A549 (cell line): ENCODE measurements around the gene HS3ST5. TPM values are rescaled to one million over a fixed set of nuclear protein-coding genes. Genes with fewer than 3 reads are reported as not detected.

Experiments
- ATAC-seq, 2 experiments: fragments of 200-7000 bp in 1 of 2; fragments of >200 bp in 1 of 2; cut with Nextera tagmentation in 1 of 2; cut with Tn5 transposase in 1 of 2; 3 replicates each; pipeline versions ENCODE4 v1.8.0 to v1.9.1; 2018 to 2020; ENCODE audit warnings: mild to moderate bottlenecking in 1 of 2, moderate library complexity in 1 of 2
- CTCF ChIA-PET: fragments of 300-600 bp; sonication (Branson Sonifier 250); formaldehyde crosslinking; extraction: SDS; loops from one replicate; lab custom pipeline; 2021; ENCODE audit warnings: antibody characterized with exemption, inconsistent platforms; lab: Yijun Ruan, JAX
- POLR2A ChIA-PET: fragments of 350-600 bp; formaldehyde crosslinking; extraction: SDS; loops from one replicate; lab custom pipeline; 2021; ENCODE audit warnings: antibody characterized with exemption, inconsistent platforms; lab: Yijun Ruan, JAX
- DNase-seq, 2 experiments: peaks; one replicate each; pipeline versions ENCODE4 v3.0.0 to v3.0.0-alpha.2; 2011 to 2016; ENCODE audit warnings: low read depth in 1 of 2, low spot score in 1 of 2
- FAIRE-seq: peaks from 2 replicates; lab custom pipeline; 2011; peaks lifted over from hg19 to GRCh38; lab: Jason Lieb, UNC
- H3K27ac ChIP-seq, 2 experiments: fragments of >200 bp; sonication (Bioruptor Twin); formaldehyde crosslinking; 3 replicates each; pipeline ENCODE4 v1.5.1; 2016 to 2017
- H3K4me1 ChIP-seq: fragments of >200 bp; sonication (Bioruptor Twin); formaldehyde crosslinking; 3 replicates; pipeline ENCODE4 v1.6.1; 2016
- H3K4me2 ChIP-seq: fragments of >200 bp; sonication (Bioruptor Twin); formaldehyde crosslinking; 3 replicates; pipeline ENCODE4 v1.6.1; 2016
- H3K4me3 ChIP-seq: fragments of >200 bp; sonication (Bioruptor Twin); formaldehyde crosslinking; 3 replicates; pipeline ENCODE4 v1.5.1; 2016
- H3K9me3 ChIP-seq: fragments of >200 bp; sonication (Bioruptor Twin); formaldehyde crosslinking; 3 replicates; pipeline ENCODE4 v1.6.1; 2016
- CBX2 ChIP-seq: fragments of 200-600 bp; sonication (generic); IDR thresholded peaks from 2 replicates; pipeline ENCODE4 v1.6.1; 2016; ENCODE audit warnings: low read depth, mild to moderate bottlenecking, borderline replicate concordance
- CHD2 ChIP-seq: fragments of 150-350 bp; IDR thresholded peaks from 2 replicates; pipeline ENCODE4 v1.6.1; 2014; ENCODE audit warnings: low read length; ENCODE audit not compliant: partially characterized antibody
- ESRRA ChIP-seq: fragments of 150-350 bp; IDR thresholded peaks from 2 replicates; pipeline ENCODE4 v1.6.1; 2014; ENCODE audit warnings: mild to moderate bottlenecking, low read length, borderline replicate concordance
- FOSL2 ChIP-seq, 2 experiments: fragments of 450-650 bp in 1 of 2; fragments of >200 bp in 1 of 2; sonication (Bioruptor Twin) in 1 of 2; formaldehyde crosslinking; IDR thresholded peaks; 2 replicates each; pipeline versions ENCODE4 v1.5.0 to v1.6.1; 2016 to 2020; ENCODE audit warnings: mild to moderate bottlenecking in 1 of 2, moderate library complexity in 1 of 2
- FOXS1 ChIP-seq: fragments of 250-450 bp; sonication (Bioruptor Pico); IDR thresholded peaks from 2 replicates; pipeline ENCODE4 v1.5.0; 2020; ENCODE audit warnings: mild to moderate bottlenecking, moderate library complexity
- GATA3 ChIP-seq: IDR thresholded peaks from 2 replicates; pipeline ENCODE4 v1.6.1; 2012; ENCODE audit warnings: borderline replicate concordance
- HDAC2 ChIP-seq: fragments of 200-600 bp; sonication (generic); IDR thresholded peaks from 2 replicates; pipeline ENCODE4 v1.6.1; 2016
- HOXB13 ChIP-seq: fragments of 250-450 bp; sonication (Bioruptor Pico); IDR thresholded peaks from 2 replicates; pipeline ENCODE4 v1.5.0; 2020; ENCODE audit warnings: low read depth, mild to moderate bottlenecking, moderate library complexity
- HOXB5 ChIP-seq: fragments of 250-450 bp; sonication (Bioruptor Pico); IDR thresholded peaks from 2 replicates; pipeline ENCODE4 v1.5.0; 2020; ENCODE audit warnings: mild to moderate bottlenecking, moderate library complexity
- NPAS2 ChIP-seq: fragments of 250-450 bp; sonication (Bioruptor Pico); IDR thresholded peaks from 2 replicates; pipeline ENCODE4 v1.8.0; 2022; ENCODE audit warnings: mild to moderate bottlenecking, moderate library complexity, borderline replicate concordance
- NR3C1 ChIP-seq: fragments of >200 bp; sonication (Bioruptor Twin); formaldehyde crosslinking; IDR thresholded peaks from 3 replicates; pipeline ENCODE4 v1.6.1; 2017
- RCOR1 ChIP-seq: fragments of 150-350 bp; IDR thresholded peaks from 2 replicates; pipeline ENCODE4 v1.6.1; 2014; ENCODE audit warnings: antibody characterized with exemption, low read length, low read depth
- SREBF2 ChIP-seq: fragments of 450-650 bp; IDR thresholded peaks from 2 replicates; pipeline ENCODE4 v1.6.1; 2014; ENCODE audit warnings: mild to moderate bottlenecking, moderate library complexity
- WGBS: methylation state at CpG from one replicate; pipeline ENCODE4 v1.1.6; 2017; ENCODE audit errors: missing lambda C conversion rate; 5-methylcytosine and 5-hydroxymethylcytosine counted together
- polyA plus RNA-seq, 4 experiments: library from polyadenylated mRNA; depleted of rRNA in 3 of 4; stranded (reverse); fragments of >200 nt; fragmentation: RNase III in 1 of 4; extraction: RNeasy Plus Mini Kit Qiagen cat#74134 plus additional on column Dnase treatment in 1 of 4; gene quantifications; 2 replicates in 3 of 4; 3 replicates in 1 of 4; pipeline ENCODE4 v1.2.3, GENCODE V29; 2011 to 2017
- TF ChIP-seq, protein P1 (sequence below): fragments of 200-600 bp; sonication (generic); IDR thresholded peaks from 2 replicates; pipeline ENCODE4 v1.6.1; 2016; ENCODE audit warnings: antibody characterized with exemption, mild to moderate bottlenecking, moderate library complexity
- TF ChIP-seq, protein P2 (sequence below): fragments of 450-650 bp; IDR thresholded peaks from 2 replicates; pipeline ENCODE4 v1.6.1; 2014; ENCODE audit warnings: antibody characterized with exemption
- TF ChIP-seq, protein P3 (sequence below): fragments of >200 bp; sonication (Bioruptor Twin); formaldehyde crosslinking; IDR thresholded peaks from 3 replicates; pipeline ENCODE4 v1.5.1; 2016

Gene HS3ST5
- polyA plus RNA-seq, 2 of the 4 experiments (the other 2 are of a cell fraction): not detected

DNA sequence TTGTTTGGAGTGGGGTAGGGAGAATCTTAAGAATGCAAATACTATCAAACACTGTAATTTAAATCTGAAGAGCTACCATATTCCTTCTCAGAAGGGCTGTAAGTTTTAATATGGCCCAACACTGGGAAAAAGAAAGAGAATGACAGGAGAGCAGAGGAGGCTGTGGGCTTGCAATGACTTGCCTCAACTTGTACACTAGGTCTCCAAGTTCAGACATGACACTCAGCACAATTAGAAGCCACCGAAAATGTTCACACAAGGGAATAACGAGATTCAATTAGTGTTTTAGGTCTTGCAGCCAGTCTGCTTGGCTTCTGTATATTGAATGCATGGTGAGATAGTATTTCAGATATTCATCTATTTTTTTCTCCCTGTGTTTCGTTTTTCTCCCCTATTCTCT lies 89.4 kb downstream of the HS3ST5 start (continued):
- no peak for TF ChIP-seq CBX2
- TF ChIP-seq GATA3: no peak
- TF ChIP-seq NPAS2 (CRISPR knock-in tag): no peak
- TF ChIP-seq FOSL2 (IDR thresholded peaks at IDR 0.05): no peak
- no peak for TF ChIP-seq FOSL2 (CRISPR knock-in tag; IDR thresholded peaks at IDR 0.05)

DNA sequence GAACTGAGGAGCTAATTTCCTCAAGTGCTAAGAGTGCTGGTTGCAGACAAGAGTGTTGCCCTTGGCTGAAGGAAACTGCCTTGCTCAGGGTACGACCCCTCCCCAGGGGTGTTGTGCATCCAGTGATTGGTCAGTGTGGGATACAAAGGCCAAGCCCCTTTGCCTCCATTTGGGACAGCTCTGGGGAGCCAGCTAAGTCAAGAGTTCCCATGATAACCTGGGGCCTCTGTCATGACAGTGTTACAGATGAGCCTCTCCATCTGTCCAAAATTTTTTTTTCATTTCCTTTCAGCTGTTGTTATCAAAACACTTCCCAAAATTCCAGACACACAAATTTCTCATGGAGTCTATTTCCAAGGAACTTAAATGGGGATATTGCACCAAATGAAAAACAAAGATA lies 93.3 kb downstream of the HS3ST5 start:
- Histone ChIP-seq H3K4me3 (no peak overlapping the region), H3K9me3 (no peaks in the 10 kb centered on the region), H3K4me2 (no peak overlapping the region), H3K4me1 (no peaks in the 10 kb centered on the region), H3K27ac (no peak overlapping the region)
- ATAC-seq: no peak
- FAIRE-seq: no peak
- POLR2A ChIA-PET: no interaction called here
- TF ChIP-seq RCOR1 (no peak), CBX2 (no peak)
- CTCF ChIA-PET: no interaction called here
- no CpG with 5 or more reads among the region's 1 CpG for WGBS
- no peak for DNase-seq

GRCh38 chr6:114247101-114247500 lies 95.7 kb downstream of the HS3ST5 start:
- Histone ChIP-seq H3K9me3 (no peaks in the 10 kb centered on the region), H3K4me1 (no peaks in the 10 kb centered on the region), H3K4me2 (no peak overlapping the region), H3K27ac (no peak overlapping the region), H3K4me3 (no peak overlapping the region)
- FAIRE-seq (no peak), DNase-seq (no peak), ATAC-seq (no peak)
- POLR2A ChIA-PET: no interaction called here
- CTCF ChIA-PET: no interaction called here
- 4% methylated on average over 2 of the region's 2 CpGs for WGBS
- TF ChIP-seq HOXB13: no peak
- TF ChIP-seq, all 56 proteins: peak for 0

DNA sequence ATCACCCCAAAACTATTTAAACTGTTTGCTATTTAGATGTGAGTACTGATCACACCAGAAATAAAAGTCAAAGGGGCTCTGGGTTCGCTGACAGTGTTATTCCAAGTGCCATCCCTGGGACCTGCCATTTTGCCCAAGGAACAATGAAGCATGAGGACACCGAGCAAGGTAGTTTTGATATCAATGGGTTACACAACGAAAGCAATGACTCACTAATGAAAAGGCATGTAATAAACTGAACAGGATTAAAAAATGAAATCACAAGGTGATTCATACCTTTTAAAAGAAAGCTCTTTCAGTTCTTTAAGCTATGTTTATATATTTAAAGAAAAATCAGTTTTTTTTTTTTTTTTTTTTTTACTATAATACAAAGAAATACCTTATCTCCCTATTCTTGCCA lies 102.0 kb downstream of the HS3ST5 start:
- Histone ChIP-seq H3K4me2 (no peak overlapping the region), H3K9me3 (no peaks in the 10 kb centered on the region), H3K4me3 (no peak overlapping the region), H3K27ac (no peak overlapping the region), H3K4me1 (no peaks in the 10 kb centered on the region)
- WGBS: 13% methylated on average over 3 of the region's 3 CpGs
- POLR2A ChIA-PET: no interaction called here
- CTCF ChIA-PET: no interaction called here
- FAIRE-seq (no peak), ATAC-seq (no peak), DNase-seq (no peak)
- TF ChIP-seq HOXB13 (no peak), RCOR1 (no peak), CBX2 (no peak), HDAC2 (no peak), HOXB5 (CRISPR knock-in tag) (no peak), NR3C1 (no peak), FOXS1 (CRISPR knock-in tag) (no peak), CHD2 (no peak), SREBF2 (no peak), ESRRA (no peak)
- TF ChIP-seq, protein P1, sequence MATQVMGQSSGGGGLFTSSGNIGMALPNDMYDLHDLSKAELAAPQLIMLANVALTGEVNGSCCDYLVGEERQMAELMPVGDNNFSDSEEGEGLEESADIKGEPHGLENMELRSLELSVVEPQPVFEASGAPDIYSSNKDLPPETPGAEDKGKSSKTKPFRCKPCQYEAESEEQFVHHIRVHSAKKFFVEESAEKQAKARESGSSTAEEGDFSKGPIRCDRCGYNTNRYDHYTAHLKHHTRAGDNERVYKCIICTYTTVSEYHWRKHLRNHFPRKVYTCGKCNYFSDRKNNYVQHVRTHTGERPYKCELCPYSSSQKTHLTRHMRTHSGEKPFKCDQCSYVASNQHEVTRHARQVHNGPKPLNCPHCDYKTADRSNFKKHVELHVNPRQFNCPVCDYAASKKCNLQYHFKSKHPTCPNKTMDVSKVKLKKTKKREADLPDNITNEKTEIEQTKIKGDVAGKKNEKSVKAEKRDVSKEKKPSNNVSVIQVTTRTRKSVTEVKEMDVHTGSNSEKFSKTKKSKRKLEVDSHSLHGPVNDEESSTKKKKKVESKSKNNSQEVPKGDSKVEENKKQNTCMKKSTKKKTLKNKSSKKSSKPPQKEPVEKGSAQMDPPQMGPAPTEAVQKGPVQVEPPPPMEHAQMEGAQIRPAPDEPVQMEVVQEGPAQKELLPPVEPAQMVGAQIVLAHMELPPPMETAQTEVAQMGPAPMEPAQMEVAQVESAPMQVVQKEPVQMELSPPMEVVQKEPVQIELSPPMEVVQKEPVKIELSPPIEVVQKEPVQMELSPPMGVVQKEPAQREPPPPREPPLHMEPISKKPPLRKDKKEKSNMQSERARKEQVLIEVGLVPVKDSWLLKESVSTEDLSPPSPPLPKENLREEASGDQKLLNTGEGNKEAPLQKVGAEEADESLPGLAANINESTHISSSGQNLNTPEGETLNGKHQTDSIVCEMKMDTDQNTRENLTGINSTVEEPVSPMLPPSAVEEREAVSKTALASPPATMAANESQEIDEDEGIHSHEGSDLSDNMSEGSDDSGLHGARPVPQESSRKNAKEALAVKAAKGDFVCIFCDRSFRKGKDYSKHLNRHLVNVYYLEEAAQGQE: no peak
- TF ChIP-seq, protein P2, sequence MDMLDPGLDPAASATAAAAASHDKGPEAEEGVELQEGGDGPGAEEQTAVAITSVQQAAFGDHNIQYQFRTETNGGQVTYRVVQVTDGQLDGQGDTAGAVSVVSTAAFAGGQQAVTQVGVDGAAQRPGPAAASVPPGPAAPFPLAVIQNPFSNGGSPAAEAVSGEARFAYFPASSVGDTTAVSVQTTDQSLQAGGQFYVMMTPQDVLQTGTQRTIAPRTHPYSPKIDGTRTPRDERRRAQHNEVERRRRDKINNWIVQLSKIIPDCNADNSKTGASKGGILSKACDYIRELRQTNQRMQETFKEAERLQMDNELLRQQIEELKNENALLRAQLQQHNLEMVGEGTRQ: no peak
- TF ChIP-seq, protein P3, sequence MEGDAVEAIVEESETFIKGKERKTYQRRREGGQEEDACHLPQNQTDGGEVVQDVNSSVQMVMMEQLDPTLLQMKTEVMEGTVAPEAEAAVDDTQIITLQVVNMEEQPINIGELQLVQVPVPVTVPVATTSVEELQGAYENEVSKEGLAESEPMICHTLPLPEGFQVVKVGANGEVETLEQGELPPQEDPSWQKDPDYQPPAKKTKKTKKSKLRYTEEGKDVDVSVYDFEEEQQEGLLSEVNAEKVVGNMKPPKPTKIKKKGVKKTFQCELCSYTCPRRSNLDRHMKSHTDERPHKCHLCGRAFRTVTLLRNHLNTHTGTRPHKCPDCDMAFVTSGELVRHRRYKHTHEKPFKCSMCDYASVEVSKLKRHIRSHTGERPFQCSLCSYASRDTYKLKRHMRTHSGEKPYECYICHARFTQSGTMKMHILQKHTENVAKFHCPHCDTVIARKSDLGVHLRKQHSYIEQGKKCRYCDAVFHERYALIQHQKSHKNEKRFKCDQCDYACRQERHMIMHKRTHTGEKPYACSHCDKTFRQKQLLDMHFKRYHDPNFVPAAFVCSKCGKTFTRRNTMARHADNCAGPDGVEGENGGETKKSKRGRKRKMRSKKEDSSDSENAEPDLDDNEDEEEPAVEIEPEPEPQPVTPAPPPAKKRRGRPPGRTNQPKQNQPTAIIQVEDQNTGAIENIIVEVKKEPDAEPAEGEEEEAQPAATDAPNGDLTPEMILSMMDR: no peak
